Stimulated activated CD8-positive, alpha-beta memory T cell treated with anti-CD3 and anti-CD28 coated beads, Interleukin-2, amount 100 ng/mL, for 1 hour (primary cell): ENCODE data around the gene TEN1.
A peak's percentile ranks its signal among the peaks of the same experiment; 100 is the strongest.

Experiments used
- DNase-seq, 2 donors: peaks; one replicate each; pipeline ENCODE4 v3.0.0-alpha.2; 2020; ENCODE audit warnings: low read depth in 2 of 2

The TEN1 gene

GRCh38 chr17:75976175-75976848 is 2.7 kb upstream of the TEN1 start:
- no peak for DNase-seq

GRCh38 chr17:75979705-75980187 is 706 bp downstream of the TEN1 start:
- no peak for DNase-seq

GRCh38 chr17:75980188-75981018 is 1.4 kb downstream of the TEN1 start:
- DNase-seq: no peak

- DNase-seq: no peak
These were observed 2.1 kb downstream of the TEN1 start for GRCh38 chr17:75981019-75981615.

- no peak for DNase-seq
These were observed 4.6 kb downstream of the TEN1 start for GRCh38 chr17:75983501-75984181.

- DNase-seq: no peak
These were observed 6.9 kb downstream of the TEN1 start for GRCh38 chr17:75985986-75986385.

GRCh38 chr17:75987041-75987440 is 8.0 kb downstream of the TEN1 start:
- no peak for DNase-seq

GRCh38 chr17:75991396-75991795 is 12.4 kb downstream of the TEN1 start:
- no peak for DNase-seq

GRCh38 chr17:75994802-75995370 is 15.8 kb downstream of the TEN1 start:
- DNase-seq: no peak

- no peak for DNase-seq
These were observed 16.4 kb downstream of the TEN1 start for GRCh38 chr17:75995385-75995925.

- DNase-seq: no peak
These were observed 17.9 kb downstream of the TEN1 start for GRCh38 chr17:75996665-75997590.

- no peak for DNase-seq
These were observed 19.3 kb downstream of the TEN1 start for GRCh38 chr17:75998327-75998795.

- peak; percentile 15 to 30 for DNase-seq
These were observed 21.1 kb downstream of the TEN1 start for GRCh38 chr17:76000016-76000754.

- no peak for DNase-seq
These were observed 21.9 kb downstream of the TEN1 start, which contains the start of gene CDK3 for GRCh38 chr17:76000755-76001521. Gene CDK3 (plus strand): TSS chr17:76000855. CDS start chr17:76001426, 571 bp downstream.

GRCh38 chr17:76002100-76002499 is 23.1 kb downstream of the TEN1 start:
- DNase-seq: no peak

- no peak for DNase-seq
These were observed 24.9 kb downstream of the TEN1 start for GRCh38 chr17:76003915-76004314.

- DNase-seq: no peak
These were observed 25.8 kb downstream of the TEN1 start for GRCh38 chr17:76004750-76005262.
